GM19328 (cell line): ENCODE data around the gene CHST13.

ENCODE experiments used
- ATAC-seq: cut with Tn5 transposase; IDR thresholded peaks from one replicate; pipeline ENCODE4 v1.9.1; 2021; ENCODE audit warnings: mild to moderate bottlenecking, moderate library complexity; ENCODE audit not compliant: unreplicated experiment

CHST13 gene

GRCh38 chr3:126487151-126487771, 36.7 kb upstream of the CHST13 start:
- ATAC-seq = no peak

- ATAC-seq = no peak
Measured at GRCh38 chr3:126488185-126488584, 35.8 kb upstream of the CHST13 start.

GRCh38 chr3:126488886-126489569, 34.9 kb upstream of the CHST13 start:
- no peak for ATAC-seq

GRCh38 chr3:126490619-126491018, 33.3 kb upstream of the CHST13 start:
- no peak for ATAC-seq

- ATAC-seq = no peak
Measured at GRCh38 chr3:126491221-126492013, 32.5 kb upstream of the CHST13 start.

GRCh38 chr3:126493051-126493450, 30.9 kb upstream of the CHST13 start:
- ATAC-seq = no peak

GRCh38 chr3:126493739-126494138, 30.2 kb upstream of the CHST13 start:
- ATAC-seq = no peak

- no peak for ATAC-seq
Measured at GRCh38 chr3:126494204-126494969, 29.6 kb upstream of the CHST13 start.

- no peak for ATAC-seq
Measured at GRCh38 chr3:126494970-126495230, 29.1 kb upstream of the CHST13 start.

GRCh38 chr3:126495786-126496185, 28.2 kb upstream of the CHST13 start:
- no peak for ATAC-seq

- ATAC-seq = no peak
Measured at GRCh38 chr3:126496894-126497850, 26.8 kb upstream of the CHST13 start.

- ATAC-seq = no peak
Measured at GRCh38 chr3:126497956-126498355, 26.0 kb upstream of the CHST13 start.

GRCh38 chr3:126498461-126498860, 25.5 kb upstream of the CHST13 start:
- ATAC-seq = no peak

GRCh38 chr3:126498929-126499328, 25.0 kb upstream of the CHST13 start:
- no peak for ATAC-seq

GRCh38 chr3:126499401-126499800, 24.6 kb upstream of the CHST13 start:
- no peak for ATAC-seq

GRCh38 chr3:126500016-126500415, 23.9 kb upstream of the CHST13 start:
- no peak for ATAC-seq

GRCh38 chr3:126501054-126501453, 22.9 kb upstream of the CHST13 start:
- no peak for ATAC-seq

GRCh38 chr3:126501736-126502135, 22.2 kb upstream of the CHST13 start:
- ATAC-seq = no peak

GRCh38 chr3:126502656-126503055, 21.3 kb upstream of the CHST13 start:
- ATAC-seq = no peak

GRCh38 chr3:126503701-126504100, 20.3 kb upstream of the CHST13 start:
- no peak for ATAC-seq
